Neuron (in vitro differentiated cells): ENCODE measurements around the gene KIF21A.
A peak's percentile ranks its signal among the peaks of the same experiment; 100 is the strongest.
"Not testable (repeated sequence)": the region's sequence is repeated elsewhere in the genome, so short reads cannot be mapped to it uniquely, and the experiment has no call there.

Experiments used
- H2AFZ ChIP-seq: one replicate; pipeline ENCODE4 v1.6.1; 2013; ENCODE audit warnings: low read depth, mild to moderate bottlenecking, inconsistent platforms, low read length, moderate library complexity
- H3K27me3 ChIP-seq: one replicate; pipeline ENCODE4 v1.6.1; 2013; ENCODE audit warnings: low read length; ENCODE audit not compliant: insufficient read depth
- H3K36me3 ChIP-seq: one replicate; pipeline ENCODE4 v1.6.1; 2013; ENCODE audit warnings: low read length; ENCODE audit not compliant: insufficient read depth
- H3K4me1 ChIP-seq: one replicate; pipeline ENCODE4 v1.6.1; 2013; ENCODE audit warnings: low read length; ENCODE audit not compliant: insufficient read depth
- H3K4me3 ChIP-seq: 2 replicates; pipeline ENCODE4 v1.5.1; 2013; ENCODE audit warnings: mild to moderate bottlenecking, low read length, moderate library complexity
- H3K9me3 ChIP-seq: one replicate; pipeline ENCODE4 v1.6.1; 2013; ENCODE audit warnings: low read length

KIF21A gene, protein sequence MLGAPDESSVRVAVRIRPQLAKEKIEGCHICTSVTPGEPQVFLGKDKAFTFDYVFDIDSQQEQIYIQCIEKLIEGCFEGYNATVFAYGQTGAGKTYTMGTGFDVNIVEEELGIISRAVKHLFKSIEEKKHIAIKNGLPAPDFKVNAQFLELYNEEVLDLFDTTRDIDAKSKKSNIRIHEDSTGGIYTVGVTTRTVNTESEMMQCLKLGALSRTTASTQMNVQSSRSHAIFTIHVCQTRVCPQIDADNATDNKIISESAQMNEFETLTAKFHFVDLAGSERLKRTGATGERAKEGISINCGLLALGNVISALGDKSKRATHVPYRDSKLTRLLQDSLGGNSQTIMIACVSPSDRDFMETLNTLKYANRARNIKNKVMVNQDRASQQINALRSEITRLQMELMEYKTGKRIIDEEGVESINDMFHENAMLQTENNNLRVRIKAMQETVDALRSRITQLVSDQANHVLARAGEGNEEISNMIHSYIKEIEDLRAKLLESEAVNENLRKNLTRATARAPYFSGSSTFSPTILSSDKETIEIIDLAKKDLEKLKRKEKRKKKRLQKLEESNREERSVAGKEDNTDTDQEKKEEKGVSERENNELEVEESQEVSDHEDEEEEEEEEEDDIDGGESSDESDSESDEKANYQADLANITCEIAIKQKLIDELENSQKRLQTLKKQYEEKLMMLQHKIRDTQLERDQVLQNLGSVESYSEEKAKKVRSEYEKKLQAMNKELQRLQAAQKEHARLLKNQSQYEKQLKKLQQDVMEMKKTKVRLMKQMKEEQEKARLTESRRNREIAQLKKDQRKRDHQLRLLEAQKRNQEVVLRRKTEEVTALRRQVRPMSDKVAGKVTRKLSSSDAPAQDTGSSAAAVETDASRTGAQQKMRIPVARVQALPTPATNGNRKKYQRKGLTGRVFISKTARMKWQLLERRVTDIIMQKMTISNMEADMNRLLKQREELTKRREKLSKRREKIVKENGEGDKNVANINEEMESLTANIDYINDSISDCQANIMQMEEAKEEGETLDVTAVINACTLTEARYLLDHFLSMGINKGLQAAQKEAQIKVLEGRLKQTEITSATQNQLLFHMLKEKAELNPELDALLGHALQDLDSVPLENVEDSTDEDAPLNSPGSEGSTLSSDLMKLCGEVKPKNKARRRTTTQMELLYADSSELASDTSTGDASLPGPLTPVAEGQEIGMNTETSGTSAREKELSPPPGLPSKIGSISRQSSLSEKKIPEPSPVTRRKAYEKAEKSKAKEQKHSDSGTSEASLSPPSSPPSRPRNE (N-terminal part only)

GRCh38 chr12:39443081-39443928 is at the start of gene KIF21A:
TSS of gene KIF21A (minus strand) at chr12:39443120. CDS start at chr12:39442970, 150 bp downstream.
- H2AFZ ChIP-seq, result peak within 1 kb of the TSS; percentile 44
- H3K36me3 ChIP-seq, result no peaks in the 10 kb centered on the region
- H3K27me3 ChIP-seq, result no peaks in the 10 kb centered on the region
- peaks cover 28% of the 10 kb centered on the region for H3K4me1 ChIP-seq
- no peaks in the 10 kb centered on the region for H3K9me3 ChIP-seq
- peak within 1 kb of the TSS; percentile 100 for H3K4me3 ChIP-seq

DNA sequence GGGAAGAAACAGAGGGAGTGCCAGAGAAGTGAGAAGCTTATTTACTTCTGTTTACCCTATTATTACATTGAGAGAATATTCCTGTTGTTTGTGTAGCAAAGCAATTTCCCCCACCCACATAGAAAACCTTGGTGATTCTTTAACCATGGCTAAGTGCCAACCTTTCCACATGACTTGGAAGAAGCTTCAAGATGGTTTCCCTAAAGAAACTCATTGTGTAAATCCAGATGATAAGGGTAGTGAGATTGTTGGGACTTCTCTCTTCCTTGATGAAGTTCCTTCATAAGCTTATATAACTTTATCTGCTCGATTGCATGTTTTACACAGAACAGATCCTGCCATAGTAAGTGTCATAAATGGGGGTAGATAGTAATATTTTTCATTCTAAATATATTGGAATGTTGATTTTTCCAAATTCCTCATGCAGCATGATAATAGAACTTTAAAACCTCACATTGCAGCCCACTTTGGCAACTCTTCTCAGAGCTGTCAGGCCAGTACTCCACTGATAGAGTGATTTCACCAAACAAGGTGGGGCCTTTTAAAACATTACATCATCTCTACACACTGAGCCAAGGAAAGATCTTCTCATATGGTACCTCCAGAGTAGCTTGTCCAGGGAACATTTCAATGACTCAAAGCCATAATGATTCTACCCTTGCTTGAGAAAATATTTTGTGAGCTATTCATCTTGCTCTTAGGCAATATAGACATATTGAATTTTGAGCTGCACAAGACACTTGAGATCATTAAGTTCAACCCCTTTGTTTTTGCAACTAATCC is 47.8 kb upstream of the KIF21A start:
- H3K9me3 ChIP-seq, result no peaks in the 10 kb centered on the region

GRCh38 chr12:39483597-39483996 is 40.7 kb upstream of the KIF21A start:
- H3K4me3 ChIP-seq, result no peak overlapping the region
- no peaks in the 10 kb centered on the region for H3K9me3 ChIP-seq
- no peaks in the 10 kb centered on the region for H3K36me3 ChIP-seq
- H3K4me1 ChIP-seq, result peaks cover 13% of the 10 kb centered on the region
- H3K27me3 ChIP-seq, result no peaks in the 10 kb centered on the region
- no peak overlapping the region for H2AFZ ChIP-seq

More for the DNA sequence above, 47.8 kb upstream of the KIF21A start:
- no peaks in the 10 kb centered on the region for H3K4me1 ChIP-seq
- no peaks in the 10 kb centered on the region for H3K27me3 ChIP-seq
- no peak overlapping the region for H2AFZ ChIP-seq
- H3K4me3 ChIP-seq, result no peak overlapping the region
- H3K36me3 ChIP-seq, result no peaks in the 10 kb centered on the region

GRCh38 chr12:39483042-39483441 is 40.1 kb upstream of the KIF21A start:
- Histone ChIP-seq H3K9me3 (no peaks in the 10 kb centered on the region), H3K27me3 (no peaks in the 10 kb centered on the region), H3K36me3 (no peaks in the 10 kb centered on the region), H3K4me3 (no peak overlapping the region), H3K4me1 (peaks cover 13% of the 10 kb centered on the region), H2AFZ (no peak overlapping the region)

GRCh38 chr12:39476894-39477293 is 34.0 kb upstream of the KIF21A start:
- Histone ChIP-seq H3K36me3 (no peaks in the 10 kb centered on the region), H2AFZ (no peak overlapping the region), H3K4me1 (peaks cover under 1% of the 10 kb centered on the region), H3K9me3 (peaks cover 4% of the 10 kb centered on the region), H3K4me3 (no peak overlapping the region), H3K27me3 (no peaks in the 10 kb centered on the region)

- Histone ChIP-seq H3K4me1 (no peaks in the 10 kb centered on the region), H3K36me3 (no peaks in the 10 kb centered on the region), H3K27me3 (no peaks in the 10 kb centered on the region), H2AFZ (no peak overlapping the region), H3K9me3 (peaks cover 4% of the 10 kb centered on the region), H3K4me3 (no peak overlapping the region)
Measured at GRCh38 chr12:39476121-39476520, 33.2 kb upstream of the KIF21A start.

DNA sequence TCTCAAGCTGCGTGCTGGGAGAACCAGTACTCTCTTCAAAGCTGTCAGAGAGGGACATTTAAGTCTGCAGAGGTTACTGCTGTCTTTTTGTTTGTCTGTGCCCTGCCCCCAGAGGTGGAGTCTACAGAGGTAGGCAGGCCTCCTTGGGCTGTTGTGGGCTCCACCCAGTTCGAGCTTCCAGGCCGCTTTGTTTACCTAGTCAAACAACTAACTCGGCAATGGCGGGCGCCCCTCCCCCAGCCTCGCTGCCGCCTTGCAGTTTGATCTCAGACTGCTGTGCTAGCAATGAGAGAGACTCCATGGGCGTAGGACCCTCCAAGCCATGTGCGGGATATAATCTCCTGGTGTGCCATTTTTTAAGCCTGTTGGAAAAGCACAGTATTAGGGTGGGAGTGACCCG is 32.2 kb upstream of the KIF21A start:
- not testable (repeated sequence) for H3K4me1 ChIP-seq, H3K36me3 ChIP-seq, H2AFZ ChIP-seq, H3K4me3 ChIP-seq, H3K27me3 ChIP-seq, H3K9me3 ChIP-seq

GRCh38 chr12:39467432-39467870 is 24.5 kb upstream of the KIF21A start:
- H2AFZ ChIP-seq, result peak overlapping the region; percentile 48
- no peaks in the 10 kb centered on the region for H3K27me3 ChIP-seq
- no peaks in the 10 kb centered on the region for H3K4me1 ChIP-seq
- no peaks in the 10 kb centered on the region for H3K9me3 ChIP-seq
- no peaks in the 10 kb centered on the region for H3K36me3 ChIP-seq
- H3K4me3 ChIP-seq, result no peak overlapping the region

GRCh38 chr12:39464976-39465695 is 22.2 kb upstream of the KIF21A start:
- H2AFZ ChIP-seq, result no peak overlapping the region
- no peaks in the 10 kb centered on the region for H3K27me3 ChIP-seq
- H3K4me1 ChIP-seq, result no peaks in the 10 kb centered on the region
- H3K9me3 ChIP-seq, result no peaks in the 10 kb centered on the region
- H3K4me3 ChIP-seq, result no peak overlapping the region
- no peaks in the 10 kb centered on the region for H3K36me3 ChIP-seq

DNA sequence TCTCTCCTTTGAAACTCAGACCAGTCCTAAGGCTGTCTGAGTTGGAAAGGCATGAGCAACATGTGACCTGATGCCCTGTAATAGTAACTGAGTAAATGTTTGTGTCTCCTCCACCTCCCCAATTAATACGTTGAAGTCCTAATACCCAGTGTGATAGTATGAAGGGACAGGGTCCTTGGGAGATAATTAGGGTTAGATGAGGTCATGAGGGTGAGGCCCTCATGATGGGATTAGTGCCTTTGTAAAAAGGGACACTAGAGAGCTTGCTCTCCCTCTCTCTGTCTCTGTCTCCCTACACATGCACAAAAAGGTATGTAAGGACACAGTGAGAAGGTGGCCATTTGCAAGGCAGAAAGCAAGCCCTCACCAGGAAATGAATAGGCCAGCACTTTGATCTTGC is 18.1 kb upstream of the KIF21A start:
- no peaks in the 10 kb centered on the region for H3K4me1 ChIP-seq
- H3K9me3 ChIP-seq, result no peaks in the 10 kb centered on the region
- no peaks in the 10 kb centered on the region for H3K36me3 ChIP-seq
- H3K27me3 ChIP-seq, result no peaks in the 10 kb centered on the region
- no peak overlapping the region for H2AFZ ChIP-seq
- no peak overlapping the region for H3K4me3 ChIP-seq

DNA sequence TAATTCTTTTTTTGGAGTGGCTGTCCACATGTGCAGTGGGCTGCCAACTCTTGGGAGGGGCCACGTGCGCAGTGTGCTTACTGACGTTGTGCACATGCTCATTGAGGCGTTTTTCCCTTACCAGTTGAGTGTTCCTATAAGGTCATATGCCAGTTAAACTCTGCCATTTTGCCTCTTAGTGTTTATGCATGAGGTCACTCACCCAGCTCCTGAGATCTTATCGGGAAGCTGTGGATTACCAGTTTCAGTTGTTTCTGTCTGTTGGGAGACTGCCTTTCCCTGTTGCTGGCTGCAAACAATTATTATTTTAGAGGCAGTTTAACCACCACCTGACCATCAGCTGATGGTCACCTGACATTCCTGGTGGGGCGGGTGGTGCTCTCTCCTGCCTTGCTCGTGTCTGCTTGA is 16.1 kb upstream of the KIF21A start:
- Histone ChIP-seq H3K9me3 (no peaks in the 10 kb centered on the region), H3K36me3 (no peaks in the 10 kb centered on the region), H2AFZ (no peak overlapping the region), H3K4me1 (no peaks in the 10 kb centered on the region), H3K4me3 (no peak overlapping the region), H3K27me3 (no peaks in the 10 kb centered on the region)
